IMR-90 (cell line): ENCODE results near the gene FOXS1. TPM values are rescaled to one million over a fixed set of nuclear protein-coding genes. Genes with fewer than 3 reads are reported as not detected.

Source experiments
- ATAC-seq: fragments of 200-7000 bp; cut with Tn5 transposase; 2 replicates; pipeline ENCODE4 v1.9.1; 2020; ENCODE audit warnings: low read depth, mild to moderate bottlenecking, moderate library complexity
- BruUV-seq: library from RNA; stranded (reverse); fragments of 400-500 nt; replicated peaks from 2 replicates; lab custom pipeline; 2021; lab: Mats Ljungman, UMichigan
- CTCF ChIA-PET: fragments of 300-600 bp; formaldehyde crosslinking; extraction: SDS; loops from one replicate; lab custom pipeline; 2021; ENCODE audit warnings: antibody characterized with exemption; lab: Yijun Ruan, JAX
- POLR2A ChIA-PET: fragments of 300-600 bp; sonication (Branson Sonifier 250); formaldehyde crosslinking; loops from one replicate; lab custom pipeline; 2022; ENCODE audit warnings: antibody characterized with exemption; ENCODE audit not compliant: unreplicated experiment; lab: Charles Lee
- DNase-seq: peaks from one replicate; pipeline ENCODE4 v3.0.0; 2013
- H2AFZ ChIP-seq: replicated peaks from 2 replicates; pipeline ENCODE3; 2013; ENCODE audit warnings: low read length, mild to moderate bottlenecking; ENCODE audit not compliant: poor library complexity
- H2AK5ac ChIP-seq: 2 replicates; pipeline ENCODE4 v1.6.1; 2013; ENCODE audit warnings: low read depth, low read length, inconsistent platforms
- H2AK9ac ChIP-seq: replicated peaks from 2 replicates; pipeline ENCODE3; 2013; ENCODE audit warnings: mild to moderate bottlenecking, low read depth, low read length, moderate library complexity; ENCODE audit not compliant: poor library complexity
- H2BK120ac ChIP-seq: 2 replicates; pipeline ENCODE4 v1.6.1; 2013; ENCODE audit warnings: low read depth, low read length, inconsistent platforms
- H2BK15ac ChIP-seq: 3 replicates; pipeline ENCODE4 v1.6.1; 2013; ENCODE audit warnings: low read depth, low read length, inconsistent platforms
- H2BK20ac ChIP-seq: 2 replicates; pipeline ENCODE4 v1.6.1; 2013; ENCODE audit warnings: low read depth, mild to moderate bottlenecking, inconsistent platforms, low read length, moderate library complexity
- H2BK5ac ChIP-seq: 2 replicates; pipeline ENCODE4 v1.6.1; 2013; ENCODE audit warnings: mild to moderate bottlenecking, low read depth, low read length, inconsistent platforms; ENCODE audit not compliant: poor library complexity, severe bottlenecking
- H3K14ac ChIP-seq: replicated peaks from 2 replicates; pipeline ENCODE4 v1.6.1; 2013; ENCODE audit warnings: low read depth, low read length, inconsistent platforms
- H3K18ac ChIP-seq: 2 replicates; pipeline ENCODE4 v1.6.1; 2013; ENCODE audit warnings: low read depth, low read length, control low read depth
- H3K23ac ChIP-seq: 2 replicates; pipeline ENCODE4 v1.6.1; 2013; ENCODE audit warnings: low read depth, low read length, inconsistent platforms
- H3K27ac ChIP-seq: 2 replicates; pipeline ENCODE4 v1.5.1; 2013; ENCODE audit warnings: mild to moderate bottlenecking, control low read depth, low read length; ENCODE audit not compliant: insufficient read depth
- H3K27me3 ChIP-seq: 2 replicates; pipeline ENCODE4 v1.6.1; 2013; ENCODE audit warnings: low read length; ENCODE audit not compliant: control insufficient read depth, insufficient read depth
- H3K36me3 ChIP-seq: 2 replicates; pipeline ENCODE4 v1.6.1; 2013; ENCODE audit warnings: low read length, mixed read lengths; ENCODE audit not compliant: control insufficient read depth, insufficient read depth
- H3K4ac ChIP-seq: 2 replicates; pipeline ENCODE4 v1.6.1; 2013; ENCODE audit warnings: low read depth, low read length, inconsistent platforms
- H3K4me1 ChIP-seq: 2 replicates; pipeline ENCODE4 v1.6.1; 2013; ENCODE audit warnings: low read length, mixed read lengths; ENCODE audit not compliant: control insufficient read depth, insufficient read depth
- H3K4me2 ChIP-seq: 2 replicates; pipeline ENCODE4 v1.6.1; 2013; ENCODE audit warnings: low read depth, mild to moderate bottlenecking, control low read depth, low read length, moderate library complexity
- H3K4me3 ChIP-seq: 2 replicates; pipeline ENCODE4 v1.5.1; 2013; ENCODE audit warnings: low read depth, mild to moderate bottlenecking, control low read depth, low read length, moderate library complexity; ENCODE audit not compliant: insufficient read depth
- H3K56ac ChIP-seq: 2 replicates; pipeline ENCODE4 v1.6.1; 2013; ENCODE audit warnings: low read length, inconsistent platforms; ENCODE audit not compliant: insufficient read depth; ENCODE audit errors: extremely low read depth
- H3K79me1 ChIP-seq, 2 experiments: 2 replicates each; pipeline ENCODE4 v1.6.1; 2013; ENCODE audit warnings: low read length in 2 of 2, inconsistent platforms in 1 of 2, low read depth in 1 of 2
- H3K9ac ChIP-seq: 2 replicates; pipeline ENCODE4 v1.6.1; 2013; ENCODE audit warnings: low read depth, low read length, control low read depth
- H3K9me1 ChIP-seq: 2 replicates; pipeline ENCODE4 v1.6.1; 2013; ENCODE audit warnings: low read length, inconsistent platforms; ENCODE audit not compliant: insufficient read depth
- H3K9me3 ChIP-seq: 2 replicates; pipeline ENCODE4 v1.6.1; 2013; ENCODE audit warnings: low read length; ENCODE audit not compliant: control insufficient read depth, insufficient read depth
- H4K20me1 ChIP-seq: 2 replicates; pipeline ENCODE4 v1.6.1; 2013; ENCODE audit warnings: low read length, inconsistent platforms; ENCODE audit not compliant: insufficient read depth
- H4K5ac ChIP-seq: 2 replicates; pipeline ENCODE4 v1.6.1; 2013; ENCODE audit warnings: mild to moderate bottlenecking, low read depth, low read length, control low read depth
- H4K8ac ChIP-seq, 2 experiments: 2 replicates each; pipeline ENCODE4 v1.6.1; 2013; ENCODE audit warnings: low read depth in 2 of 2, low read length in 2 of 2, control low read depth in 1 of 2, inconsistent platforms in 1 of 2
- H4K91ac ChIP-seq: 2 replicates; pipeline ENCODE4 v1.6.1; 2013; ENCODE audit warnings: low read depth, low read length, inconsistent platforms; ENCODE audit not compliant: insufficient read depth
- BHLHE40 ChIP-seq: fragments of 150-350 bp; IDR thresholded peaks from 2 replicates; pipeline ENCODE4 v1.6.1; 2016; ENCODE audit warnings: mild to moderate bottlenecking, low read depth, low read length
- CEBPB ChIP-seq: IDR thresholded peaks from 2 replicates; pipeline ENCODE4 v1.6.1; 2012; ENCODE audit warnings: low read depth, low read length, improper control_type of control experiment
- CHD1 ChIP-seq: IDR thresholded peaks from 2 replicates; pipeline ENCODE4 v1.6.1; 2012; ENCODE audit warnings: low read depth, low read length, improper control_type of control experiment
- ELK1 ChIP-seq: fragments of 150-350 bp; IDR thresholded peaks from 2 replicates; pipeline ENCODE4 v1.6.1; 2016; ENCODE audit warnings: low read depth, mild to moderate bottlenecking, low read length, moderate library complexity, borderline replicate concordance
- MAFK ChIP-seq: IDR thresholded peaks from 2 replicates; pipeline ENCODE4 v1.6.1; 2012; ENCODE audit warnings: low read depth, low read length, improper control_type of control experiment
- RCOR1 ChIP-seq: IDR thresholded peaks from 2 replicates; pipeline ENCODE4 v1.6.1; 2012; ENCODE audit warnings: mild to moderate bottlenecking, low read length, improper control_type of control experiment; ENCODE audit not compliant: insufficient replicate concordance
- RFX5 ChIP-seq: IDR thresholded peaks from 2 replicates; pipeline ENCODE4 v1.8.0; 2012; ENCODE audit warnings: low read depth, mild to moderate bottlenecking, low read length, moderate library complexity
- USF2 ChIP-seq: fragments of 150-350 bp; IDR thresholded peaks from 2 replicates; pipeline ENCODE4 v1.6.1; 2017; ENCODE audit warnings: mild to moderate bottlenecking, antibody characterized with exemption, low read length, low read depth
- WGBS, 2 experiments: methylation state at CpG; one replicate each; pipeline versions ENCODE4 v1.1.5 to v1.1.7; 2013; ENCODE audit warnings: missing lambda C conversion rate in 2 of 2; ENCODE audit not compliant: insufficient read length in 1 of 2; ENCODE audit errors: extremely low coverage in 2 of 2; 5-methylcytosine and 5-hydroxymethylcytosine counted together
- dilution Hi-C: fragments of 300-500 bp; cut with HindIII; formaldehyde crosslinking; loops from one replicate; pipeline ENCODE4 v1.14.3; 2018; ENCODE audit warnings: low sequenced_read_pairs; ENCODE audit not compliant: unreplicated experiment
- in situ Hi-C: fragments of 300-500 bp; cut with MboI; formaldehyde crosslinking; loops from 3 replicates; pipeline ENCODE4 v1.14.3; 2019; ENCODE audit warnings: low sequenced_read_pairs, inconsistent platforms, mixed read lengths
- intact Hi-C: fragments of 100-400 bp; cut with micrococcal nuclease; formaldehyde crosslinking; loops from 2 replicates; pipeline ENCODE4 v1.10.0; 2022
- polyA plus RNA-seq, 3 experiments: library from polyadenylated mRNA; depleted of rRNA; stranded (reverse); fragments of >200 nt; gene quantifications; 2 replicates each; pipeline ENCODE4 v1.2.3, GENCODE V29; 2012; ENCODE audit warnings: low replicate concordance in 1 of 3
- total RNA-seq: library from RNA; depleted of rRNA; stranded (reverse); fragments of >200 nt; gene quantifications from 2 replicates; pipeline ENCODE4 v1.2.3, GENCODE V29; 2012

FOXS1 gene
- total and polyA plus RNA-seq, 2 of the 4 experiments (the other 2 are of a cell fraction), result not detected

GRCh38 chr20:31875671-31876070, 30.3 kb upstream of the FOXS1 start:
- in situ Hi-C loops (no loop called here), intact Hi-C loops (no loop called here), dilution Hi-C loops (no loop called here)
- peaks cover 2% of the 10 kb centered on the region; the same call in 1 of the 2 replicates for H3K9me3 ChIP-seq
- no peak overlapping the region for H3K4me3 ChIP-seq
- no peaks in the 10 kb centered on the region for H4K20me1 ChIP-seq
- H3K27me3 ChIP-seq, result peaks cover 25% of the 10 kb centered on the region
- no peak overlapping the region for H3K18ac ChIP-seq
- no peak overlapping the region for H2BK20ac ChIP-seq
- no peak overlapping the region for H3K56ac ChIP-seq
- H3K4me2 ChIP-seq, result no peak overlapping the region
- no peaks in the 10 kb centered on the region for H3K4me1 ChIP-seq
- no peaks in the 10 kb centered on the region for H3K9me1 ChIP-seq
- BruUV-seq, result no TSS peak
- ATAC-seq (no peak), DNase-seq (no peak)
- no peak overlapping the region for H2AFZ ChIP-seq
- H4K5ac ChIP-seq, result no peak overlapping the region
- H3K36me3 ChIP-seq, result no peaks in the 10 kb centered on the region
- WGBS, 2 experiments, result no CpG with 5 or more reads among the region's 2 CpGs
- ChIA-PET POLR2A (no interaction called here), CTCF (no interaction called here)
- H2AK9ac ChIP-seq, result no peak overlapping the region
- no peak overlapping the region for H3K27ac ChIP-seq
- H3K79me1 ChIP-seq, result no peaks in the 10 kb centered on the region
- no peak overlapping the region for H2BK15ac ChIP-seq
- no peak overlapping the region for H2AK5ac ChIP-seq
- H3K23ac ChIP-seq, result no peak overlapping the region
- H3K9ac ChIP-seq, result no peak overlapping the region
- no peak overlapping the region for H3K4ac ChIP-seq
- no peak overlapping the region for H2BK120ac ChIP-seq
- no peak for TF ChIP-seq RFX5
- TF ChIP-seq CEBPB, result no peak
- TF ChIP-seq USF2, result no peak
- no peak for TF ChIP-seq RCOR1
- TF ChIP-seq CHD1, result no peak
- TF ChIP-seq MAFK, result no peak
- no peak for TF ChIP-seq BHLHE40
- no peak for TF ChIP-seq ELK1
- no peak overlapping the region for H2BK5ac ChIP-seq
- no peak overlapping the region for H4K91ac ChIP-seq
- no peak overlapping the region for H3K14ac ChIP-seq
- no peak overlapping the region for H4K8ac ChIP-seq
